Keratinocyte (primary cell): Measurements from ENCODE around the gene GJB4.

ENCODE experiments used
- CTCF ChIP-seq, 3 experiments: IDR thresholded peaks in 1 of 3; conservative IDR thresholded peaks in 1 of 3; optimal IDR thresholded peaks in 1 of 3; 2 replicates in 2 of 3; 3 replicates in 1 of 3; pipeline versions ENCODE3 to v1.5.1; 2011; ENCODE audit warnings: low read length in 3 of 3, mild to moderate bottlenecking in 3 of 3, moderate library complexity in 2 of 3, control low read depth in 1 of 3, inconsistent platforms in 1 of 3; ENCODE audit not compliant: insufficient read depth in 2 of 3; ENCODE audit errors: extremely low read depth in 1 of 3
- EZH2 ChIP-seq: IDR thresholded peaks from one replicate; pipeline ENCODE4 v1.6.1; 2012; ENCODE audit warnings: inconsistent platforms, mild to moderate bottlenecking, low read length, moderate library complexity

GRCh38 chr1:34800214-34800613 lies 40.7 kb downstream of the GJB4 start:
- TF ChIP-seq CTCF (optimal IDR thresholded peaks at IDR 0.05 in 1 of 3, IDR thresholded peaks at IDR 0.05 in 1 of 3, conservative IDR thresholded peaks at IDR 0.05 in 1 of 3; ENCODE audit: extremely low read depth in 1 of 3, insufficient read depth in 2 of 3, low read length in 3 of 3) (no peak), EZH2 (no peak)
